ENCODE results near the gene SLC25A12. TPM values are rescaled to one million over a fixed set of nuclear protein-coding genes. Genes with fewer than 3 reads are reported as not detected.

The SLC25A12 gene
- total and polyA plus RNA-seq, 2 of the 13 experiments (the other 11 are each of a cell fraction or from before 2014, with no cell fraction given) = 8.1 to 15.9 TPM

DNA sequence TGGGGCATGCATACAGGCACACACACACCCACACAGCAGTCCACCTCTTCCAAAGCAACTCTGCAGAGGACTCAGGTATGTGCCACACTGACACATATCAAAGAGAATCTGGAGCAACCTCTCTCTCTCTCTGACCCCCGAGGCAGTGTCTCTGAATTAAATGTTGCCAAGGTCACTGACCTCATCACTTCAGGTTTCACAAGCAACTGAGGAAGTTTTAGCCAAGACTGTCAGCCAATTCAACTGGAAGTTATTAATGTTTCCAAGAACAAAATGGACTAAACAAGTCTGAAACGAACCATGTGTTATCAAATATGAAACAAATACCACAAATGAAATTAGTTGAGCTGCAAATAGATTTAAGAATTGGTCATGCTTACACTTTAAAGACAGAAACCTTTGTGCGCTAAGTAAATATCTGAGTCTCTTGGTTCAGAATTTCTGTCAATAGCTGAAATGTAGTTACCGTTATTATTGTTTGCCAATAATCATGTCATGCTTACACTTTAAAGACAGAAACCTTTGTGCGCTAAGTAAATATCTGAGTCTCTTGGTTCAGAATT lies 86.1 kb downstream of the SLC25A12 start (continued):
- TF ChIP-seq, protein P1, sequence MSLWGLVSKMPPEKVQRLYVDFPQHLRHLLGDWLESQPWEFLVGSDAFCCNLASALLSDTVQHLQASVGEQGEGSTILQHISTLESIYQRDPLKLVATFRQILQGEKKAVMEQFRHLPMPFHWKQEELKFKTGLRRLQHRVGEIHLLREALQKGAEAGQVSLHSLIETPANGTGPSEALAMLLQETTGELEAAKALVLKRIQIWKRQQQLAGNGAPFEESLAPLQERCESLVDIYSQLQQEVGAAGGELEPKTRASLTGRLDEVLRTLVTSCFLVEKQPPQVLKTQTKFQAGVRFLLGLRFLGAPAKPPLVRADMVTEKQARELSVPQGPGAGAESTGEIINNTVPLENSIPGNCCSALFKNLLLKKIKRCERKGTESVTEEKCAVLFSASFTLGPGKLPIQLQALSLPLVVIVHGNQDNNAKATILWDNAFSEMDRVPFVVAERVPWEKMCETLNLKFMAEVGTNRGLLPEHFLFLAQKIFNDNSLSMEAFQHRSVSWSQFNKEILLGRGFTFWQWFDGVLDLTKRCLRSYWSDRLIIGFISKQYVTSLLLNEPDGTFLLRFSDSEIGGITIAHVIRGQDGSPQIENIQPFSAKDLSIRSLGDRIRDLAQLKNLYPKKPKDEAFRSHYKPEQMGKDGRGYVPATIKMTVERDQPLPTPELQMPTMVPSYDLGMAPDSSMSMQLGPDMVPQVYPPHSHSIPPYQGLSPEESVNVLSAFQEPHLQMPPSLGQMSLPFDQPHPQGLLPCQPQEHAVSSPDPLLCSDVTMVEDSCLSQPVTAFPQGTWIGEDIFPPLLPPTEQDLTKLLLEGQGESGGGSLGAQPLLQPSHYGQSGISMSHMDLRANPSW (CRISPR knock-in tag; IDR thresholded peaks at IDR 0.05; ENCODE audit: borderline replicate concordance) = no peak
- TF ChIP-seq NR2C2 (CRISPR knock-in tag; IDR thresholded peaks at IDR 0.05; ENCODE audit: borderline replicate concordance) (peak; percentile 30; the same call in 1 of the 2 replicates), TBL1XR1 (IDR thresholded peaks at IDR 0.05; ENCODE audit: borderline replicate concordance, low read length, partially characterized antibody) (no peak), ZNF782 (CRISPR knock-in tag; IDR thresholded peaks at IDR 0.05; ENCODE audit: borderline replicate concordance) (no peak), ZBTB1 (CRISPR knock-in tag; IDR thresholded peaks at IDR 0.05; ENCODE audit: borderline replicate concordance) (no peak), HDAC2 (CRISPR knock-in tag; IDR thresholded peaks at IDR 0.05) (peak; percentile 38), RFXANK (CRISPR knock-in tag; IDR thresholded peaks at IDR 0.05) (no peak), BHLHE40 (IDR thresholded peaks at IDR 0.05; ENCODE audit: low read length) (no peak), TOPORS (CRISPR knock-in tag; IDR thresholded peaks at IDR 0.05) (no peak), FOXK2 (IDR thresholded peaks at IDR 0.05) (peak; percentile 47; the same call in 1 of the 2 replicates), ZNF383 (CRISPR knock-in tag; IDR thresholded peaks at IDR 0.05; ENCODE audit: borderline replicate concordance) (no peak), SP5 (CRISPR knock-in tag; IDR thresholded peaks at IDR 0.05; ENCODE audit: borderline replicate concordance, low read depth) (no peak), ZFP1 (CRISPR knock-in tag; IDR thresholded peaks at IDR 0.05) (no peak; the same call in 1 of the 2 replicates), ZNF761 (CRISPR knock-in tag; conservative IDR thresholded peaks at IDR 0.05) (no peak), NR2F2 (IDR thresholded peaks at IDR 0.05; ENCODE audit: borderline replicate concordance, low read depth) (peak; percentile 91), ZNF768 (CRISPR knock-in tag; IDR thresholded peaks at IDR 0.05) (no peak), ZNF709 (CRISPR knock-in tag; IDR thresholded peaks at IDR 0.05) (no peak), SIX4 (CRISPR knock-in tag; IDR thresholded peaks at IDR 0.05) (no peak), HHEX (CRISPR knock-in tag; IDR thresholded peaks at IDR 0.05) (0 out of 2 replicates have a peak, but pooled peaks have one; percentile 10), BORCS8-MEF2B (CRISPR knock-in tag; IDR thresholded peaks at IDR 0.05) (no peak)
- TF ChIP-seq, protein P2, sequence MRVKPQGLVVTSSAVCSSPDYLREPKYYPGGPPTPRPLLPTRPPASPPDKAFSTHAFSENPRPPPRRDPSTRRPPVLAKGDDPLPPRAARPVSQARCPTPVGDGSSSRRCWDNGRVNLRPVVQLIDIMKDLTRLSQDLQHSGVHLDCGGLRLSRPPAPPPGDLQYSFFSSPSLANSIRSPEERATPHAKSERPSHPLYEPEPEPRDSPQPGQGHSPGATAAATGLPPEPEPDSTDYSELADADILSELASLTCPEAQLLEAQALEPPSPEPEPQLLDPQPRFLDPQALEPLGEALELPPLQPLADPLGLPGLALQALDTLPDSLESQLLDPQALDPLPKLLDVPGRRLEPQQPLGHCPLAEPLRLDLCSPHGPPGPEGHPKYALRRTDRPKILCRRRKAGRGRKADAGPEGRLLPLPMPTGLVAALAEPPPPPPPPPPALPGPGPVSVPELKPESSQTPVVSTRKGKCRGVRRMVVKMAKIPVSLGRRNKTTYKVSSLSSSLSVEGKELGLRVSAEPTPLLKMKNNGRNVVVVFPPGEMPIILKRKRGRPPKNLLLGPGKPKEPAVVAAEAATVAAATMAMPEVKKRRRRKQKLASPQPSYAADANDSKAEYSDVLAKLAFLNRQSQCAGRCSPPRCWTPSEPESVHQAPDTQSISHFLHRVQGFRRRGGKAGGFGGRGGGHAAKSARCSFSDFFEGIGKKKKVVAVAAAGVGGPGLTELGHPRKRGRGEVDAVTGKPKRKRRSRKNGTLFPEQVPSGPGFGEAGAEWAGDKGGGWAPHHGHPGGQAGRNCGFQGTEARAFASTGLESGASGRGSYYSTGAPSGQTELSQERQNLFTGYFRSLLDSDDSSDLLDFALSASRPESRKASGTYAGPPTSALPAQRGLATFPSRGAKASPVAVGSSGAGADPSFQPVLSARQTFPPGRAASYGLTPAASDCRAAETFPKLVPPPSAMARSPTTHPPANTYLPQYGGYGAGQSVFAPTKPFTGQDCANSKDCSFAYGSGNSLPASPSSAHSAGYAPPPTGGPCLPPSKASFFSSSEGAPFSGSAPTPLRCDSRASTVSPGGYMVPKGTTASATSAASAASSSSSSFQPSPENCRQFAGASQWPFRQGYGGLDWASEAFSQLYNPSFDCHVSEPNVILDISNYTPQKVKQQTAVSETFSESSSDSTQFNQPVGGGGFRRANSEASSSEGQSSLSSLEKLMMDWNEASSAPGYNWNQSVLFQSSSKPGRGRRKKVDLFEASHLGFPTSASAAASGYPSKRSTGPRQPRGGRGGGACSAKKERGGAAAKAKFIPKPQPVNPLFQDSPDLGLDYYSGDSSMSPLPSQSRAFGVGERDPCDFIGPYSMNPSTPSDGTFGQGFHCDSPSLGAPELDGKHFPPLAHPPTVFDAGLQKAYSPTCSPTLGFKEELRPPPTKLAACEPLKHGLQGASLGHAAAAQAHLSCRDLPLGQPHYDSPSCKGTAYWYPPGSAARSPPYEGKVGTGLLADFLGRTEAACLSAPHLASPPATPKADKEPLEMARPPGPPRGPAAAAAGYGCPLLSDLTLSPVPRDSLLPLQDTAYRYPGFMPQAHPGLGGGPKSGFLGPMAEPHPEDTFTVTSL (CRISPR knock-in tag; IDR thresholded peaks at IDR 0.05; ENCODE audit: borderline replicate concordance) = peak; percentile 67; the same call in 1 of the 2 replicates
- TF ChIP-seq, protein P3, sequence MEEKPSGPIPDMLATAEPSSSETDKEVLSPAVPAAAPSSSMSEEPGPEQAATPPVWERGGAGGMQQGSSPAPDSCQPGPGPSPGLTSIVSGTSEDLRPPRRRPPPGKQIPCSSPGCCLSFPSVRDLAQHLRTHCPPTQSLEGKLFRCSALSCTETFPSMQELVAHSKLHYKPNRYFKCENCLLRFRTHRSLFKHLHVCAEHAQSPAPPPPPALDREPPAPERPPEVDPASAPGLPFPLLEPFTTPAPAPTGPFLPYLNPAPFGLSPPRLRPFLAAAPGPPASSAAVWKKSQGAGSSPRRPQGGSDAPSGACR (CRISPR knock-in tag; IDR thresholded peaks at IDR 0.05) = no peak
- TF ChIP-seq, protein P4, sequence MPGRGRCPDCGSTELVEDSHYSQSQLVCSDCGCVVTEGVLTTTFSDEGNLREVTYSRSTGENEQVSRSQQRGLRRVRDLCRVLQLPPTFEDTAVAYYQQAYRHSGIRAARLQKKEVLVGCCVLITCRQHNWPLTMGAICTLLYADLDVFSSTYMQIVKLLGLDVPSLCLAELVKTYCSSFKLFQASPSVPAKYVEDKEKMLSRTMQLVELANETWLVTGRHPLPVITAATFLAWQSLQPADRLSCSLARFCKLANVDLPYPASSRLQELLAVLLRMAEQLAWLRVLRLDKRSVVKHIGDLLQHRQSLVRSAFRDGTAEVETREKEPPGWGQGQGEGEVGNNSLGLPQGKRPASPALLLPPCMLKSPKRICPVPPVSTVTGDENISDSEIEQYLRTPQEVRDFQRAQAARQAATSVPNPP (CRISPR knock-in tag; IDR thresholded peaks at IDR 0.05) = no peak
